DMS 273 (cell line): ENCODE results near the gene ROPN1B.
"Not testable (repeated sequence)": the region's sequence is repeated elsewhere in the genome, so short reads cannot be mapped to it uniquely, and the experiment has no call there.

Experiments
- DNase-seq: peaks from one replicate; lab custom pipeline; 2025; ENCODE audit not compliant: unreplicated experiment; lab: John Stamatoyannopoulos, UW

Gene ROPN1B

DNA sequence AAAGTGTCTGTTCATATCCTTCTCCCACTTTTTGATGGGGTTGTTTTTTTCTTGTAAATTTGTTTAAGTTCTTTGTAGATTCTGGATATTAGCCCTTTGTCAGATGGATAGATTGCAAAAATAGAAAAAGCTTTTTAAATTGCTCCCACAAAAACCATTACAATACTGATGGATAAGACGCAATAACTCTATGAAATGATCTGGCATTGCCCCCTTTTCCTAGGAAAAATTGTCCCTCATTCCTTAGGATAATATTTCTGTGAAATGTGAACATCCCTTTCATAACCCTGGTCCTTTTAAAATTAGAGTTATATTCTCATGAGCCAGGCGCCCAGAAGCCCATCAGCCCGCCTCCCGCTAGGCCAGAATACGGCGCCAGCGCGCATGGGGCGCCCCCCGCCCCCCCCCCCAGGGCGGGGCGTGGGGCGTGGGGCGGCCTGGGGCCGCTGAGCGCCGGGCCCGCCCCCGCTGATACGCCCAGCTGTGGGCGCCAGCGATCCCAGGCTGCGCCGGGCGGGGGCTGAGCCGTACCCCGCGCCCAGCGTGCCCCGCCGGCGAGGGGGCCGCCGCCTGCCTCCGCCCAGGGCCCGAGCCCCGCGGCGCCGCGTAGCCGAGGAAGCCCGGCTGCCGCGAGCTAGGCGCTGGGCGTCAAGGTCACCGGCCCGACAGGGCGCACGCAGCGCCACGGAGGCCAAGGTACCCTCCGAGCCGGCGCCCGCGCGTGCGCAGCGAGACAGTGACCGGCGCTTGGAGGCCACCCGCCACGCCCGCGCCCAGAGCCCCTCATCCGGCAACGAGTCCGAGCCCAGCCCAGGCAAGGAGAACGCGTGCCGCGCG is 11.1 kb upstream of the ROPN1B start:
- peak; percentile 68 for DNase-seq

DNA sequence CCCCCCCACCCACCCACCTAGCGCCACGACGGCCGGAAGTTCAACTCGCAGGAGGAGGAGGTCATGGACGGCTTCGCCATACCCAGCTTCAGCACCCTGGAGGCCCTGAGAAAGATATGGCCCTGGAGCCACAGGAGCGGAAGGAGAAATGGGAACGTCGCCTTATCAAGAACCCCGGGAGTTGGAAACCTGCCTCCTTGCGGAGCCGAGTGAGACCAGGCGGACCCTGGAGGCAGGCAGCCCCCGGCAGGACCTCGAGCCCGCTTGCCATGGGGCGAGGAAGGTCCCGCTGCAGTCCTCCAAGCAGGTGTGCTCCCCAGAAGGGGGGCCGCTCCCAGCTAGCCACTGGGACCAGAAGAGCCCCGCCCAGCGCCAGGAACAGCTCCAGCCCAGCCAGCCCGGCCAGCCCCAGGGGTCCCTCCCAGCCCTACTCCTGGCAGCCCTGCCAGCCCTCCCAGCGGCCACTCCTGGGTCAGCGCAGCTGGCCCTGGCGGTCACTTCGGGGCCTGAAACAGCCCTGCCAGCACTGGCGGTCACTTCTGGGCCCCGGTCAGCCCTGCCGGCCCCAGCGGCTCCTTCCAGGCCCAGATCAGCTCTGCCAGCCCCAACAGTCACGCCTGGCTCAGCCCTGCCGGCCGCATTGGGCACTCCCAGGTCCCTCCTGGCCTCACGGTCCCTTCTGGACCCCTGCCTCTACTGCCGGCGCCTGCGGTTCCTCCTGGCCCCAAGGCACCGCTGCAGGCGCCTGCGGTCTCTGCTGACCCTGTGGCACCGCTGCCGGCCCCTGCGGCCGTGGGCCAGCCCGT is 10.3 kb upstream of the ROPN1B start:
- DNase-seq = no peak

DNA sequence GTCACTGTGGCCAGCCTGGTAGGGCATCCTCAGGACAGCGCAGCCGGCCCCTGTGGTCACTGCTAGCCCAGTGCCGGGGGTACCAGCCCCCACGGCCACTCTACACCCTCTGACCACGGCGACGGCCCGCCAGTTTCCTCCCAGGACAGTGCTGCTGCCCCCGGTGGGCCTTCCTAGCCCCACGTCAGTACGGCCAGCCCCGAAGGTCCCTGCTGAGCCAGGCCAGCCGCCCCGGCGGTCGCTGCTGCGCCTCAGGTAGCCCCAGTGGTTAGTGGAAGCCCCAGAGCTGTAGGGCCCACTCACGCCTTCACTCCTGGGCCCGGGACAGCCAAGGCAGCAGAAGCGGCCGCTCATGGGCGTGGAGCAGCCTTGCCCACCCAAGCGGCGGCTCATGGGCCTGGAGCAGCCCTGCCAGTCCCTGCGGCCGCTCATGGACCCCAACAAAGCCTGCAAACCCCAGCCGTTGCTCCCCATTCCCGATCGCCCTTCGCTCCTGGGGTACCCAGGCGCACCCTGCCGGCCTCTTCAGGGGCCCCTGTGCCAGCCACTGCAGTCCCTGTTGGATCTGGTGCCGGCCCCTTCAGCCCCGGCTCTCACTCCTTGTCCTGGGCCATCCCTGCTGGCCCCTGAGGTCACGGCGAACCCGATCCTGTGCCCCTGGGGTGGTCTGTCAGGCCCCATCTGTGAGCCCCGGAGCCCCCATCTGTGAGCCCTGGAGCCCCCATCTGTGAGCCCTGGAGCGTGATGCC is 9.5 kb upstream of the ROPN1B start:
- no peak for DNase-seq

DNA sequence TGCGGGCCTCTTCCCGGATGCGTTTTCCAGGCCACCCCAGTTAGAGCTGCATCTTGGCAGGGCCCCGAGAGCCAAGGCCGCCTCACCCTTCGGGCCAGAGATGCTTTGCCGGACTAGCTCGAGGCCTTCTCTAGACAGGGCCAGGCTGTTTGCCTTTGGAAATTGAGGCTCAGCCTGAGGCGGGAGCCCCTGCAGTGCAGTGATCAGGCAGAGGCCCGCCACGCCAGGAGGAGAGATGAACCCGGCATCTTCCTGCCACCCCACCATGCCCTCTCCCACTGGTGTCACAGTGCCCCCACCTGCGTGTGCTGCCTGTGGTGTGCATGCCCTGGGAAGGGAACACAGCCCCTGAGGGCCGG is 8.9 kb upstream of the ROPN1B start:
- no peak for DNase-seq

DNA sequence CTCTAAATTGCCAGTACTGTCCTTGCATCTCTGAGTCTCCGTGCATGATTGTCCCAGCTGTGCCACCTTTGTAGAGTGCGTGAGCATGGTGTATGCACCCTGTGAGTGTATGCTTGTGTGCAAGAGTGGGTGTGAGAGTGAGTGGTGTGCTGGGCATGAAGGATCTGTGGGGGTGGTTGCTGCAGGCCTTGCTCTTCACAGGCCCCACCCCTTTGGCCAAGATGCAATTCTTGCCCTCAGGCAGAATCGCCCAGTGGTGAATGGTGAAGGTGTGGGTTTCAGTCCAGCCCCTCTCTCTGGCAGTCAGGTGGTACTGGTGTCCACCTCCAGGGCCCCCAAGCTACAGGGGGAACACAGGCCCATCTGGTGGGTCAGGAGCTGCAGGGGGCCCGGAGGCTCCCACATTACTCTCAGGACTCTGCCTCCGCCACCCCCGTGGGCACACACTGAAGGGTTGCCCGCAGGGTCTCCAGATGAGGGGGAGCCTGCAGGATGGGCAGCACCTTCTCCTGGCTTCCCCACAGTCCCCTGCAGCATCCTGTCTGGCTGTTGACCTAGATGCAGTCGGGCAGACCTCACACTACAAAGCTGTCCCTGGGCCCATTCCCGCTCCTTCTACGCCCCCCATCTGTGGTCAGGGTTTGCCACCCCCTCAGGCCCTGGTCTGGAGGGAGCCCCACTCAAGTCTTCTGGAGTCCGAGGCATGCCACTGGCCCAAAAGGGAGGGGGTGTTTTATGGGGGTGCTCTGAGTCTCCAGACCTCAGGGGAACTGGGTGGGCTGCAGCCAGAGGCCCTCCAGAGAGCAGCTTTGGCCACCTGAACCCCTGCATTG is 8.3 kb upstream of the ROPN1B start:
- DNase-seq = no peak

DNA sequence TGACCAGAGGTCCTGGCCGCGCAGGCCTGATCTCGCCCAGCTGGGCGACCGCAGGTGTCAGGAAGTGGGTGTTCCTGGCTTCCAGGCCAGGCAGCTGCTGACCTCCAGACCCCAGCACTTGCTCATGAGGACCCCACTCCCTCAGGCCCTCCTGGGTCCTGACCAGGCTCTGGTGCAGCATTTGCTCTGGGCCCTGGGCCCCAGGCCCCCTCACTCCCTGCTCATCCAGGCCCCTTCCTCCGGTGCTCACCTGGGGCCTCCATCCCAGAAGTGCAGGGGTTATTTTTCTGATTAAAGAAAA is 7.7 kb upstream of the ROPN1B start:
- DNase-seq = no peak

DNA sequence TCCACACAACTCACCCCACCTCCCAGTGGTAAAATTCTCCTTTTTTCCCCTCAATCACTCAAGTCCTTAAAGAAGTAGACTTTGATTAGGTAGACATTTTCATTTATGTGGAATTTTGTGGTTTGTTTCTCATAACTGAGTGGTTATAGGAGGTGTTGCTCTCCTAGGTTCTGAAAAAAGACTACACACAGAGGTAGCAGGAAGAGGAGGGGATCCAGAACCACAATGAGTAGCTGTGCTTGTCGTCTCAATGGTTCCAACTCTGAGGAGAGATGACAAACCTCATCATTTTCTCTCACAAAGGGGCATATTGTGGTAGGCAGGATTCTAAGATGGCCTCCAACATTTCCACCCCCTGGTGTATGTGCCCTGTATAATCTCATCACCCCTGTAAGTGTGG is 5.1 kb upstream of the ROPN1B start:
- DNase-seq = not testable (repeated sequence)

DNA sequence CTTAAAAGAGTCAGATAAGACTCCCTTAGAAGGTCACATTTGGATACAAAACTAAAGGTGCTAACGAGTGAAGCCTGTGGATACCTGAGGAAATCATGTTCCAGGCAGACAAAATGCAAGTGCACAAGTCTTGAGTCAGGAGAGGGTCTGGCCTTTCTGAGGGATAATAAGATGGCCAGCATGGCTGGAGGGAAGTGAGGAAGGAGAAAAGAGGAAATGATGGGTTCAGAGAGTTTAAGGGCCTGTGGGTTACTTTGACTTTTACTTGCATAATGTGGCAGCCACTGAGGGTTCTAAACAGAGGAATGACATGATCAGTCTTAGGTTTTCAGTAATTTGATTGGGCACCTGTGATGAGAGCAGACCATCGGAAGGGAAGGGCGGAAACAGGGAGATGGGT is 3.5 kb upstream of the ROPN1B start:
- no peak for DNase-seq

DNA sequence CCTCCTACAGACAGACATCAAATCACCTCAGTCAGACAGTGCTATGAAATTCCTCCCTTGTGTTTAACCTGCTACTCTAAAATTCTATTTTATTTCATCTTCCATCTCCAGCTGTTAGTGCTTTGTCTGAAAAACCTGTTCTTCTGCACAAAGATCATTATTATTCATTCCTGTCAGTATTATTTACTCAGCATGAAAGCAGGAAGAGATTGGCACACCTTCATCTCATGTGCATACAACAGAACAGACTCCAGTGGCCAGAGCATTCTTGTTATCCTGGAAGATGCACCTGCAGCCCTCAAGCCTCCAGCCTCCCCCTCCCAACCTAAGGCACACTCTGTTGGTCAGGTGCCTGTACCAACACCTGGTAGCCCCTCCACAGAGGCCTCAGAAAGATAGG is 1.8 kb upstream of the ROPN1B start:
- no peak for DNase-seq

DNA sequence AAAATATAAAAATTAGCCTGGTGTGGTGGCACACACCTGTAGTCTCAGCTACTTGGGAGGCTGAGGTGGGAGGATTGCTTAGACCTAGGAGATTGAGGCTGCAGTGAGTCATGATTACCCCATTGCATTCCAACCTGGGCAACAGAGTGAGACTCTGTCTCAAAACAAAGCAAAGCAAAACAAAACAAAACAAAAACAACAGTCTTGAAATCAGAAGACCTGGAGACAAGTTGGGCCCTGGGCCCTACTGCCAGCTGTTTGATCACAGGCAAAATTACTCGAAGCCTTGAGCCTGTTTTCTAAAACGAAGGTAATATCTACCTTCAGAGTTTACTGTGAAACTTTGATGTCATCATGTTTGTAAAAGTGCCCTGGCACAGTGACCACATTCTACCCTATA is 857 bp upstream of the ROPN1B start:
- DNase-seq = not testable (repeated sequence)

DNA sequence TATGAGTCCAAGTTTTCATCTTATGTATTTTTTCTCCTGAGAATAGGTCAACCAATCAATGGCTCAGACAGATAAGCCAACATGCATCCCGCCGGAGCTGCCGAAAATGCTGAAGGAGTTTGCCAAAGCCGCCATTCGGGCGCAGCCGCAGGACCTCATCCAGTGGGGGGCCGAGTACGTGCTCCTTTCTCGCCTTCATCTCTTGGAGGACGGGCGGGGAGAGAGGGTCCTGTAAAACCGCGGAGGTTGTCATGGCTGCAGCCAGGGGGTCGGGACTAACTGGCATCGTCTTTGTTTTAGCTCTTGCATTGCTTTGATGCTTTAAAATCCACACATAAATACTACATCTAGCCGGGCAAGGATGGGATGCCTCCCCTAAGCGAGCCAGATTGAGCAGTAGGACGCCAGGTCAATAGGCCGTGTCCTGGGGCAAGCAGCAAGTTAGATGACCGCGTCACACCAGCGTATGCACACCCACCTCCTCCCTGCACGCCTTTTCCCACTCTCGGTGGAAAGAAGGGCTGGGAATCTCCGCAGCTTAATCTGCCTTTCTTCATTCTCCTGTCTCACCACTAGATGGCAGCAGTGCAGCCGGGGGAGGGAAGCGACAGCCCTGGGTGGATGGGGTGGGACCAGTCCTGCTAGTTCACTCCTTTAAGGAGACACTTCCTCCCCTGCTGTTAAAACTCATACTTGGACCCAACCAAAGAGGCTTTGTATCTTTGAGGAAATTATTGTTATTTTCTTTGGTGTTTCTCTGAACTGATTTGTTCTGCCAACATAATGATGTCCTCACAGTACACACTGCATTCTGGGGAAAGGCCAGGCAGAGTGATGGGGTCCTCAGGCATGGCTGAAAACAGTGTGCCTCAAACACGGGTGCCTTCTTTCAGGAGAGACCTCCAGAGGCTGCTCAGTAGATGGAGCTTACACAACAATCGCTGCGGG is 3.3 kb downstream of the ROPN1B start:
- peak; percentile 66 for DNase-seq

DNA sequence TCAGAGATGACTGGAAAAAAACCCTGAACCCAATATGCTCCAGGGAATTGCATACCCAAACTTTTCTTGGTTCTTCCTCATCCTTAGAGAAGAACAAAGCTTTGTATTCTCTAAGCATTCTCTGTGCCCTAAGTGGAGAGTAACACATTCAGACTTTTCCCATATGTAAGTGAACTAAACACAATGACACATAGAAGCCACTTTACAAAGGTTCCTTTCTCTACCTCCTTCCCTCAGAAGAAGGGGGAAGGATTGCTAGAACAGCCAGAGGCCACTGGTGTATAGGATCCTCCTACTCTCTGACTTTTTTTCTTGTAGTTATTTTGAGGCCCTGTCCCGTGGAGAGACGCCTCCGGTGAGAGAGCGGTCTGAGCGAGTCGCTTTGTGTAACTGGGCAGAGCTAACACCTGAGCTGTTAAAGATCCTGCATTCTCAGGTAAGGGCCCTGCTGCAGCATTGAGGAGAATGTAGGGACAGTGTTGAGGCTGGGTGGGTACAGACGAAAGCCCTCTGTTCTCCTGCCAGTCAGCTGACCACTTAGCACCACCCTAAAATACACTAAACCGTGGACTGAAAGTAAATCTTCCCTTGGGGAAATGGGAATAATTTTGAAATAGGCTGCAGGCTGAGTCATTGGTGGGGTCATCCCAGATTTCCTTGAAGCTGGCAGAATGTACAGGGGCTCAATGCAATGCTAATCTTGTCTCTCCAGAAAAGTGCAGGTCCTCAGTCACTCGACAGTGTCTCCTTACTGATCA is 6.4 kb downstream of the ROPN1B start:
- DNase-seq = not testable (repeated sequence)

DNA sequence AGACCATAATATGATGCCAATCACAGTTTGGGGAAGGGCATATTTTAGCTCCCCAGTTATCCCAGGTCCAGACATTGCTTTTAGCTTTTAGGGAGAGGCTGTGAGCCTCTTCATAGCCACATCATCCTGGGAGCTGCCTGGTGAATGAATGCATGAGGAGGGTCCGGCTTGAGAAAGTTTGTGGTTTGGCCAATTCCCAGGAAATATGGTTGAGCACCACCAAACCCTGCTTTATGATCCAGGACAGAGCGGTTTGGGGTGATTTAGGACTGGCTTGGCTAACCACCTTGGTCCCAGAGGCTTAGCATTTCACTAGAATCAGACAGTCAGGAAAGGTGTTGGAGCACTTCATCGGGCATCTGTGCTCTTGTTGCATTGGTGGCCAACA is 7.0 kb downstream of the ROPN1B start:
- not testable (repeated sequence) for DNase-seq

DNA sequence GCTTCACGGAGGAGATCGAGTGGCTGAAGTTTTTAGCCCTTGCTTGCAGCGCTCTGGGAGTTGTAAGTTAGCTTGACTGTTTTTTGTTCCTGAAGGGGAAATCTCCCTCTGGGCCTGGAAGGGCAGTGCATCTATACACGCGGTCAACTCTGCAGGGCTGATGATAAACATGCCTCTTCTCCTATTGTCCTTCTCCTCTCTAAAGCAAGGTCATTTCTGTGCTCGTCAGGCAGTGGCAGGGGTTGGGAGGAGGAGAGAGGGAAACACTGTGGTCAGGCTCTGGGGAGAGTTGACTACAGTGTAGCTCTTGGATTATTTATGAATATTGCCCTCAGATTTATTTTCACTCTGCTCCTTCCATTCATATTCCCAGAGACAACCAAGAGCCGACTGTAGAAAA is 8.1 kb downstream of the ROPN1B start:
- DNase-seq = not testable (repeated sequence)

DNA sequence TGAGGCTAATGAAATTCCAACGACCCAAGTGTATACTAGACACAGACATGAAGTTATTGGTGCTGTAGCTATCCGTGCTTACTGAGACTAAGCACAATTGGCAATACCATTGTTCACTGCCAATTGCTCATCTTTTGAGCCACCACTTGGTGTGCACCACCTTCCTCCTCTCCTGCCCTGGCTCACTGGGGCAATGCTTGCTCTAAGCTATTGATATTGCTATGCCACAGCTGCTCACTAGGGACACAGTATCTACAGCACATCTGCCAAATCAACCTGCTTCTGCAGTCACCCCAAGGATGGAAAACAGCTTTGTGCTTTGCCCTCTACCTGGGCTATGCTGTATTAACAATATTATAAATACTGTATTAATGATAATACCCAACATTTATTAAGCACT is 16.0 kb downstream of the ROPN1B start:
- DNase-seq = not testable (repeated sequence)

DNA sequence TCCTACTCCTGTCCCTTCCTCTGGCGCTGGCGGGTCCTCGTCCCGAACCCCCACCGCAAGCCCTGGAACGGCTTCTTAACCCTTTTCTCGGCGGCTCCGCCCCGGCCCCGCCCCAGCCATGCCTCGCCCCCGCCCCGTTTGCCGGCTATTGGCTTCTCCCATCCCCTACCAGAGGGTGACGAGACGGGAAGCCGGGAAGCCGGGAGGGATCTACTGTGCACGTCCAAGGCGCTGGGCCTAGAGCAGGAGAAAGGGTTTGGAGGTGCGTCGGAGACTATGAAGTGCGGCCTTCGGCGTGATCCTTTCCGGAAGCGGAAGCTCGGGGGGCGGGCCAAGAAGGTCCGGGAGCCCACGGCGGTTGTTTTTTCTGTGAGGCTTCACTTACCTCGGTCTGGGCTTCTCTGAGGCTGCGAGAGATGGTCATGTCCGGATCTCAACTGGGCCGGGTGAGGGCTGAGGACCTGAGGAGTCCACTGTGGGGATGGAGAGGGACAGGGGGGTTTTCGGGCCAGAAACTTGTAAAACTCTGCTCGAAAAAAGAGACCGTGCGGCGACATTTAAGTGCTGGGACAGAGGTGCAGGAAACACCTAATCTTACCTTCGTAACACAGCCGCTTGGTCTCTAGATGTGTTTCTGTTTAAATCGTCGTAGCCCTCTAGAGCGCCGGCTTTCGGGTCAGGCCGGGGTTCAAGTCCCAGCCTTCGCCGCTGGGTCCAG is 21.4 kb downstream of the ROPN1B start:
- peak; percentile 93 for DNase-seq

DNA sequence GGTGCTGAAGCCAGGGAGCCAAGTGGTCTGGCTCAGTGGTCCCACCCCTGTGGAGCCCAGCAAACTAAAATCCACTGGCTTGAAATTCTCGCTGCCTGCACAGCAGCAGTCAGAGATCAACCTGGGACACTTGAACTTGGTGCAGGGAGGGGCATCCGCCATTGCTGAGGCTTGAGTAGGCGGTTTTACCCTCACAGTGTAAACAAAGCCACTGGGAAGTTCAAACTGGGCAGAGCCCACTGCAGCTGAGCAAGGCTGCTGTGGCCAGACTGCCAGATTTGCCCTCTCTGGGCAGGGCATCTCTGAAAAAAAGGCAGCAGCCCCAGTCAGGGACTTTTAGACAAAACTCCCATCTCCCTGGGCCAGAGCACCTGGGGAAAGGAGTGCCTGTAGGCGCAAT is 27.8 kb downstream of the ROPN1B start:
- DNase-seq = not testable (repeated sequence)

DNA sequence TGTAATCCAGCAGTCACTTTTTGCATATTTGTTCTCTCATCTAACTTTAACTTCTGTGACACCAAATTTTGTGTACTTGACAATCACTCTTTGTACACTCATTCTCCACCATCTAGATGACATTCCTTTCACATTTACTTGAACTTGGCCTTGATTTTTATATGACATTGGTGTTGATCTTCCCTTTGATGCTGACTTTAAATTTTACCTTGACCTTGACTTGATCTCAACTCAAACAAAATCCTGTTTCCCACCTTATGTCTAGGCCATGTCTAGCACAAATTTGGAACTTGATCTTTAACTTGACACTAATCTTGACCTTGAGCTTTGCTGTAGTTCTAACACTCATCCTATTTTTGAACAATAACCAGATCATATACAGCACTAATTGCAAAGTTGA is 33.2 kb downstream of the ROPN1B start:
- no peak for DNase-seq
